SK-MEL-5 (cell line): ENCODE results near the gene BIN1. TPM values are rescaled to one million over a fixed set of nuclear protein-coding genes. Genes with fewer than 3 reads are reported as not detected.

Source experiments
- DNase-seq: peaks from one replicate; pipeline ENCODE4 v3.0.0-alpha.2; 2016; ENCODE audit warnings: low read depth, low spot score
- in situ Hi-C: cut with HindIII; loops from 2 replicates; pipeline ENCODE4 v1.10.0; 2016; ENCODE audit warnings: low sequenced_read_pairs, high pct_unique_total_duplicates, low pct_unique_long_range_greater_than_20kb
- total RNA-seq: library from RNA; depleted of rRNA; stranded (reverse); fragments of >200 nt; shearing (Covaris generic); gene quantifications from 2 replicates; pipeline ENCODE4 v1.2.3, GENCODE V29; 2014

The BIN1 gene
- total RNA-seq, 1 experiment from 2014 or later, result 1.7 TPM

DNA sequence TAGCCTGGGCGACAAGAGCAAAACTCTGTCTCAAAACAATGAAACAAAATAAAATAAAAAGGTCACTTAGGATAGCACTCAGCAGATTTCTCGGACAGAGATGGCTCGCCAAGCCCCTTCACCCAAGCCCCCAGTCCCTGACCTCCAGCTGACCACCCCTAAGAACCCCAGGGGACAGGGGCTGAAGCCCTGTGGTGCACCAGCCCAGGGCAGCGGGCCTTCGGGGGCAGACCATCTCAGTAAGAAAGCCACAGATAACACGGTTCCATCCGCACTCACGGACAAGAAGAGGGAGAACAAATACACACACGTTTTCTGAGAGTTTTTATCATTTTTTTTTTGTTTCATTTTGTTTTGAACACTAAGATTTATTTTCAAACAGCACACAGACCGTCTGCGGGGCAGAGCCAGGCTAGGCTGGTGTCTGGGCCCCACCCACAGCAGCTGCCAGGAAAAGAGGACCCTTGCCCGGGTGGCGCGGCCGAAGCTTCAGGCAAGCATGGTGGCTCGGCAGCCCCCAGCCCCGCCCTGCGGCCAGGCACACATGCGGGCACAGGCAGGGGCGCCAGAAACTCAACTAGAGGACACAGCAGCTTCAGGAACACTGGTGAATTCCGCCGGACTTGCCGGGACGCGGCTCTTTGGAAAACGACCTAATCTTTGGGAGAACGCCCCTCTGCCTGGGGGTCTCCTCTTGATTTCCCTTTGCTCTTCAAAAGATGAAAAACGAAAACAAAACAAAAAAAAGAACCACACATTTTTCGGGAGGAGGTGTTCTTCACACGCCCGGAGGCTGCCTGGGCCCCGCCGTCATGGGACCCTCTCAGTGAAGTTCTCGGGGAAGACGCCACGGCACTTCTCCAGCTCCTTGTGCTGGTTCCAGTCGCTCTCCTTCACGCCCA is 59.0 kb downstream of the BIN1 start:
- no peak for DNase-seq
- in situ Hi-C loops, result no loop called here

DNA sequence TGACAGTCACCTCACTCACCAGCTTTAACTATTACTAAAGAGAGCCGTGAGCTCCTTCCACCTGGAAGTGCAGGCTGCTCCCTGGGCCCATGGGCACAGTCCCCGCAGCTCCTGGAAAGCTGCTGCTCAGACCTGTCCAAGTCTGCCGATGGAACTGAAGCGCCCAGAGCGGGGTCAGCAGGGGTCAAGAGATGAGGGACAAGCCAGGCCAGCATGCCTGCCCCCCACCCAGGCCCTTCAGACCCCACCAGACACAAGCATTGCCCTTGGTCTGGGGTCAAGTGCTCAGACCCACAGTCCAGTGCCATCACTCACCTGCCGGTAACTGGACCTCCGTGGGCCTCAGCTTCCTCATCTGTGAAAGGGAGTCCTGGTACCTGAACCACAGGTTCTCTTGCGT is 59.9 kb downstream of the BIN1 start:
- DNase-seq, result no peak
- in situ Hi-C loops, result no loop called here

DNA sequence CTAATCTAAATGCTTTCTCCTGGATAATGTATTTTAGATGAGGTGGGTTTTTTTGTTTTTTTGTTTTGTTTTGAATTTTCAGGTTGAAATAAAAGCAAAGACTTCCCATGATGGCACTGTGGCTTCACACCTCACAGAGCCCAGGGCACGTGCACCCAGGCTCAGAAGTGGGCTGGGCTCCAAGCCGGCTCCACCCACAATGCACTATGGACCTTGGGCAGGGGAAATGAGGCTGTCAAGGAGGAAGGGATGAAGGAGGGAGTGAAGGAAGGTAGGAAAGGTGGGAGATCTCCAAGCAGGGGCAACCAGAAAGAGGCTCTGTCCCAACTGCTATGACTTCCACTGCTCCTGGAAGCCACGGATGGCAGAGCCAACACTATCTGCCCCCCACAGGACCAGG is 60.4 kb downstream of the BIN1 start:
- no peak for DNase-seq
- in situ Hi-C loops, result no loop called here

GRCh38 chr2:127045792-127046501 is 61.0 kb downstream of the BIN1 start:
- in situ Hi-C loops, result no loop called here
- DNase-seq, result no peak

DNA sequence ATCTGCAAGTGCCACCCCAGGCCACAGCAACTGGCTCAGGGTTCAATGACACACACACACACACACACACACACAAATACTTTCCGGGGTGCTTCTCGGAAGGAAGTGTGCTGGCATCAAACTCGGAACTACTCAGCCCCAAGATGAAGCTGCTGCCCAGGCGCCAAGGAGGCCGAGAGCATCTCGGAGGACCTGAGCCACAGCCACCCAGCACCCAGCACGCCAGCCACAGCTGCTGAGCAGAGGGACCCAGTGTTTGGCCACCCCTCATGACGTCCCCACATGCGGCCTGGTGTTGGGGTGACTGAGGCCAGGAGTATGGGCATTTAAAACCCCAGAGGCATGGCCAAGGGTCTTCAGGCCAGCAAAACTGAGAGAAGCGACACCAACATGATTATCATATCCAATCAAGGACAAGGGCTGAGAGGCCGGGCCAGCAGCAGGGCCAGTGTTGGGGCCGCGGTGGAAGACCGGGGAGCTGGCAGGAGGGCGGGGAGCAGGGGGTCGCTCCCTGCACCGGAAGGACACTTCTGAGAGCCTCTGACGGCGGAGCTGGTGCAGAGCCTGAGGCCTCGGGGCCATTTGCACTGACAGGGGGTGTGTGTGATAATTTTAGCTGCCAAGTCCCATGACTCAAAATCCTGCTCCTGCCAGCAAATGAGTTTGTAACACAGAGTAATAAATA is 61.8 kb downstream of the BIN1 start:
- in situ Hi-C loops, result no loop called here
- DNase-seq, result no peak

DNA sequence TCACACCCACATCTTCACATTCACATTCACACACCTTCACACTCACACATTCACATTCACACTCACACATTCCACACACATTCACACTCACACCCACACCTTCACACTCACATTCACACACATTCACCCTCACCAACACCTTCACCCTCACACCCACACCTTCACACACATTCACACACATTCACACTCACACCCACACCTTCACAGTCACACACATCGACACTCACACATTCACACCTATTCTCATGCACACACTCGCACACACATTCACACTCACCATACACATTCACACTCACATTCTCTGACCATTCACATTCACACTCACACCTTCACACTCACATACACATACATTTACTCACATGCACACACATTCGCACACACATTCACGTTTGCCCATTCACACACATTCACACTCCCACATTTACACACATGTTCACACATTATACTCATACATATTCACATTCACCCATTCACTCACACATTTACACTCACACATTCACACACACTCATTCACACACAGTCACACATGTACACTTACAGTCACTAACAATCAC is 62.7 kb downstream of the BIN1 start:
- in situ Hi-C loops, result no loop called here
- DNase-seq, result no peak

DNA sequence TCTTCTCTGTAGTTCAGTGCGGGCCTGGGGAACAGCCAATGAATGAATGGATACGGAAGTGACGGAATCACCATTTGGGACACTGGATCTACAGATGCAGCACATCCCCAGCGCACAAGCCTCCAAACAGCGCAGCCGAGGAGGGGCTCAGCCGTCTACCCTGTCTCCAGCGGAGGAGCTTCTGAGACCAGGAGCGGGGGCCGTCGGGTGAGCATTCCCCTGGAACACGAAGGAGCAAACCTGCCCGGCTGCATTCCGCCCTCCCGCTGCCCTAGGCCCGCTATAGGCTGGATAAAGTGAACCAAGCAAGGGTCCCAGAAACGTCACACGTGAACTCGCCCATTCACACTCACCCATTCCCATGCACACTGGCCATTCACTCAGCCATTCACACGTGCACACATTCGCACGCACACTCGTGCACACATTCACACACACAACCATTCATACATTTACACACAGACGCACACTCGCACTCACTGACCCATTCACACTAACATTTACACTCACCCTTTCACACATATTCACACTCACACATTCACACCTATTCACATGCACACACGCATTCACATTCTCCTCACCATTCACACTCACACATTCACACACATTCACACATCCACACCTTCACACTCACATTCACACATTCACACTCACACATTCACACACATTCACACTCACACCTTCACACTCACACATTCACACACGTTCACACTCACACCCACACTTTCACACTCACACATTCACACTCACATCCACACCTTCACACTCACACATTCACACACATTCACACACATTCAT is 63.4 kb downstream of the BIN1 start:
- DNase-seq, result no peak
- in situ Hi-C loops, result no loop called here

GRCh38 chr2:127041259-127041970 is 65.5 kb downstream of the BIN1 start:
- in situ Hi-C loops, result no loop called here
- DNase-seq, result no peak

GRCh38 chr2:127040169-127040568 is 66.8 kb downstream of the BIN1 start:
- DNase-seq, result no peak
- in situ Hi-C loops, result no loop called here

GRCh38 chr2:127039387-127040031 is 67.4 kb downstream of the BIN1 start:
- DNase-seq, result no peak
- in situ Hi-C loops, result no loop called here

DNA sequence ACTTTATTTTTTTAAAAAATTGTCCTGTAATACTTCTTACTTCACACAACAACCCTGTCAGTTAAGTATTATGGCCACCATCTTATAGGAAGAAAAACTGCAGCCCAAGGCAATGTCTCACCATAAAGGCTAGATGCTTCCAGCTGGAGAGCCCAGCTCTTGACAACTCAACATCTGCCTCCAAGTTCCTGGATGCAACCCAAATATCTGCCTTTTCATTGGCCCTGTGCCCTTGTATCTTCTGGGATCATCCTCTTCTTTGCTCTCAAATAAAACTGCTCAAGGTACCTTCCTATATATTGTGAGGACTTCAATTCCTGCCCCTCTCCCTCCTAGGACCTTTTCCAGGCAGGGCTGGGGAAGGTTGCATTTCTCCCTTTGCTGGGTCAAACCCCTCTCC is 69.5 kb downstream of the BIN1 start:
- in situ Hi-C loops, result no loop called here
- no peak for DNase-seq

GRCh38 chr2:127034883-127035611 is 71.9 kb downstream of the BIN1 start:
- no peak for DNase-seq
- in situ Hi-C loops, result no loop called here

- no peak for DNase-seq
- in situ Hi-C loops, result no loop called here
These were observed 72.9 kb downstream of the BIN1 start for GRCh38 chr2:127034051-127034450.

GRCh38 chr2:127032621-127033020 is 74.3 kb downstream of the BIN1 start:
- DNase-seq, result no peak
- in situ Hi-C loops, result no loop called here

DNA sequence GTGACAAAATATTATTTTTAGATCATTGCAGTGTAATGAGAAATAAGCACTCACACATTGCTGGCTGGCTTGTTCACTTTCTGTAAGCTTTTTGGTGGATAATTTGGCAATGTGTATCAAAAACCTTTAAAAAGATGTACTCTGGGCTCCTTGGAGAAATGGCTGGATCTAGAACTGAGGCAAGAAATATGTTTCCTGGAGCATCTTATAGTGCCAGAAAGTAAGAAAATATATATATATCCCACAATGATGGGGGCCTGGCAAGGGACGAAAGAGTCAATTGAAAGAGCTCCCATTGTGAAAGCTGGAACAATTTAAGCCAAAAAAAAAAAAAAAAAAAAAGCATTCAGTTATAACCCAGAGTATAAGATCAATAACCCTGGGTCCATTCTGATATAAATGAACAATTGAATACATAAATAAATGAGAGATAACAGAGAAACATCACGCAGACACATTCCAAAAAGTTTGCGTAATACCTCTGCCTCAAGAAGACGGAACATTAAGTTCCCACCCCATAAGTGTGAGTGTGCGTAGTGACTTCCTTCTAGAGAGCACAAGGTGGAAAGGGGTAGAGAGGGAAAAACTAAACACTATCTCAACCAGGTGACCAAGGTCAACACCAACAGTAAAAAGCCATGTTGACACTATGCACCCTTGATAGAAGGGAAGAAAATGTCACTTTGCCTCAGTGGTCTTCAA is 77.5 kb downstream of the BIN1 start:
- in situ Hi-C loops, result no loop called here
- DNase-seq, result no peak
